Left lung (tissue), 10 donors: ENCODE data around the gene CRABP2. TPM values are rescaled to one million over a fixed set of nuclear protein-coding genes. Genes with fewer than 3 reads are reported as not detected.

Source experiments
- ATAC-seq: fragments of 200-7000 bp; cut with Tn5 transposase; one replicate; pipeline ENCODE4 v1.9.1; 2020; ENCODE audit warnings: moderate library complexity
- DNase-seq, 4 donors: peaks; one replicate each; pipeline ENCODE4 v3.0.0-alpha.2; 2013 to 2020
- H3K27ac ChIP-seq, 2 donors: fragments of 200-600 bp; sonication (generic) in 1 of 2; one replicate each; pipeline versions ENCODE4 v1.5.0 to v1.8.0; 2020 to 2021
- H3K27me3 ChIP-seq, 2 donors: fragments of 200-600 bp; sonication (generic) in 1 of 2; one replicate each; pipeline versions ENCODE4 v1.5.0 to v1.8.0; 2020 to 2021
- H3K36me3 ChIP-seq, 2 donors: fragments of 200-600 bp; sonication (generic) in 1 of 2; one replicate each; pipeline versions ENCODE4 v1.5.0 to v1.8.0; 2020 to 2021
- H3K4me1 ChIP-seq, 2 donors: fragments of 200-600 bp; one replicate each; pipeline ENCODE4 v1.8.0; 2021
- H3K4me3 ChIP-seq, 2 donors: fragments of 200-600 bp; sonication (generic) in 1 of 2; one replicate each; pipeline versions ENCODE4 v1.5.0 to v1.8.0; 2020 to 2021; ENCODE audit warnings: mild to moderate bottlenecking in 1 of 2
- H3K9me3 ChIP-seq, 2 donors: fragments of 200-600 bp; sonication (generic) in 1 of 2; one replicate each; pipeline versions ENCODE4 v1.5.0 to v1.8.0; 2020 to 2021
- CTCF ChIP-seq, 2 donors: fragments of 200-600 bp; sonication (generic) in 1 of 2; IDR thresholded peaks; one replicate each; pipeline versions ENCODE4 v1.5.0 to v1.8.0; 2021; ENCODE audit warnings: antibody characterized with exemption in 2 of 2
- intact Hi-C, 2 donors: fragments of 100-400 bp; cut with DNase I; formaldehyde crosslinking; loops; one replicate each; pipeline versions ENCODE4 v1.11.2 to v1.14.2; 2022
- polyA plus RNA-seq, 6 donors: library from polyadenylated mRNA; unstranded; fragments of 120-200 nt; gene quantifications; one replicate each; pipeline ENCODE4 v1.2.1, GENCODE V29; 2013; ENCODE audit not compliant: insufficient read length in 6 of 6
- total RNA-seq, 2 donors: library from RNA; stranded (reverse); fragmentation: NEBNext Ultra II Directional; extraction: Animal tissue kit (Norgen Biotek cat#: 25700); gene quantifications; one replicate each; pipeline ENCODE4 v1.2.1, GENCODE V29; 2021
- donor health status: DM: no; HTN: yes; CAD: no.
- donor health status: DM: no; HTN: no; CAD: no.

CRABP2 gene
- total and polyA plus RNA-seq, 8 donors: 2.7 to 154 (median 98.4) TPM

- Histone ChIP-seq H3K27me3 (no peaks in the 10 kb centered on the region), H3K4me3 (peak overlapping the region; percentile 63 to 97), H3K9me3 (no peaks in the 10 kb centered on the region), H3K36me3 (peaks cover 0 to 10% of the 10 kb centered on the region in 2 donors), H3K4me1 (peaks cover 44 to 76% of the 10 kb centered on the region in 2 donors), H3K27ac (peak overlapping the region; percentile 98)
- DNase-seq: no peak
- intact Hi-C loops: no loop called here
- no peak for TF ChIP-seq CTCF (IDR thresholded peaks at IDR 0.05)
- ATAC-seq: no peak
Measured at GRCh38 chr1:156749419-156750118, 44.2 kb upstream of the CRABP2 start.

- Histone ChIP-seq H3K4me1 (peaks cover 44 to 77% of the 10 kb centered on the region in 2 donors), H3K27me3 (no peaks in the 10 kb centered on the region), H3K4me3 (peak overlapping the region; percentile 63 to 97), H3K36me3 (peaks cover 0 to 17% of the 10 kb centered on the region in 2 donors), H3K27ac (peak overlapping the region; percentile 98), H3K9me3 (no peaks in the 10 kb centered on the region)
- TF ChIP-seq CTCF (IDR thresholded peaks at IDR 0.05): no peak
- intact Hi-C loops: no loop called here
- peak; percentile 0 for ATAC-seq
- DNase-seq: peak in 2 of 4 donors; percentile 55 to 78
Measured at GRCh38 chr1:156748670-156749418, 43.5 kb upstream of the CRABP2 start.

- H3K36me3 ChIP-seq: peaks cover 0 to 25% of the 10 kb centered on the region in 2 donors
- peak overlapping the region; percentile 98 for H3K27ac ChIP-seq
- no peaks in the 10 kb centered on the region for H3K27me3 ChIP-seq
- H3K4me1 ChIP-seq: peaks cover 42 to 78% of the 10 kb centered on the region in 2 donors
- TF ChIP-seq CTCF (IDR thresholded peaks at IDR 0.05): no peak
- no peak for DNase-seq
- peak overlapping the region; percentile 63 to 97 for H3K4me3 ChIP-seq
- ATAC-seq: no peak
- intact Hi-C loops: no loop called here
- no peaks in the 10 kb centered on the region for H3K9me3 ChIP-seq
Measured at GRCh38 chr1:156747742-156748669, 42.6 kb upstream of the CRABP2 start.

- no peaks in the 10 kb centered on the region for H3K9me3 ChIP-seq
- intact Hi-C loops: no loop called here
- H3K27me3 ChIP-seq: no peaks in the 10 kb centered on the region
- ATAC-seq (peak; percentile 65), DNase-seq (peak; percentile 89 to 95 (median 92))
- H3K4me3 ChIP-seq: peak overlapping the region; percentile 45 to 97
- peak overlapping the region; percentile 98 for H3K27ac ChIP-seq
- TF ChIP-seq CTCF (IDR thresholded peaks at IDR 0.05): no peak
- peaks cover 0 to 35% of the 10 kb centered on the region in 2 donors for H3K36me3 ChIP-seq
- H3K4me1 ChIP-seq: peaks cover 38 to 76% of the 10 kb centered on the region in 2 donors
Measured at GRCh38 chr1:156746728-156747631, 41.6 kb upstream of the CRABP2 start.
